Measurements from ENCODE around the gene TEDC2. TPM values are rescaled to one million over a fixed set of nuclear protein-coding genes. Genes with fewer than 3 reads are reported as not detected.
A peak's percentile ranks its signal among the peaks of the same experiment; 100 is the strongest.

The TEDC2 gene
- total and polyA plus RNA-seq, 2 experiments from 2014 or later = 27.3 to 34.4 TPM

DNA sequence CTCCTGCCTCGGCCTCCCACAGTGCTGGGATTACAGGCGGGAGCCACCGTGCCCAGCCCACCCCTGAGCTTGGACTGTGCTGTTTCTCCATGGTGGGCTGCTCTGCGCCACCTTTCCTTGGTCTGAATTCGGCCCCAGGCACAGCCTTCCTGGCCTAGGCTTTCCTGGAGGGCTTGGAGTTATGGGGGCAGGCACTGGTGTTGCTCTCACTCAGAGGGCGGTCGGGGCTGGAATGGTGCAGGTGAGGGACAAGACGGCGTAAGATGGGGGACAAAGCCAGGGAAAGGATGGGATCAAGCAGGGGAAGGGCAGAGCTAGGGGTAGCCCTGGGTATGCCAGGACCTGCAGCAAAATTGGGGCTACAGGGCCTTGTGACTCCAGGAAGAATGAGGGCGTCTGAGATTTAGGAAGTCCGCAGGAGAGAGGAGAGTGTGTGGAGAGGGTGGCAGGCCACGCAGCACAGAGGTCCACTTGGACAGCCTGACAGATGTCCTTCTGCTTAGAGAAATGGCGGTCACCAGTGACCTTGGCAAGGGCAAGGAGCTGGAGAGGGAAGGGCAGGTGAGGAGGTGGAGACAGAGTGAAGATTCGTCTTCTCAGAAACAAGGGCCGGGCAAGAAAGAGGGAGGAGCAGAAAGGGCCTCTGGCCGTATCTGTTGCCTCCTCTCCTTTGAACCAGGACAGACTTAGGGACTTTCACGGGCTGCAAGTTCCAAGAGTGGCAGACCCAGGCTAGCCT lies 52.3 kb downstream of the TEDC2 start:
- H3K36me3 ChIP-seq = no peaks in the 10 kb centered on the region
- no peak for DNase-seq (ENCODE audit: low read depth in 1 of 2, low spot score in 1 of 2)
- no peak overlapping the region for H3K4me3 ChIP-seq
- peak overlapping the region; percentile 99 for H3K27ac ChIP-seq
- TF ChIP-seq, protein P1, sequence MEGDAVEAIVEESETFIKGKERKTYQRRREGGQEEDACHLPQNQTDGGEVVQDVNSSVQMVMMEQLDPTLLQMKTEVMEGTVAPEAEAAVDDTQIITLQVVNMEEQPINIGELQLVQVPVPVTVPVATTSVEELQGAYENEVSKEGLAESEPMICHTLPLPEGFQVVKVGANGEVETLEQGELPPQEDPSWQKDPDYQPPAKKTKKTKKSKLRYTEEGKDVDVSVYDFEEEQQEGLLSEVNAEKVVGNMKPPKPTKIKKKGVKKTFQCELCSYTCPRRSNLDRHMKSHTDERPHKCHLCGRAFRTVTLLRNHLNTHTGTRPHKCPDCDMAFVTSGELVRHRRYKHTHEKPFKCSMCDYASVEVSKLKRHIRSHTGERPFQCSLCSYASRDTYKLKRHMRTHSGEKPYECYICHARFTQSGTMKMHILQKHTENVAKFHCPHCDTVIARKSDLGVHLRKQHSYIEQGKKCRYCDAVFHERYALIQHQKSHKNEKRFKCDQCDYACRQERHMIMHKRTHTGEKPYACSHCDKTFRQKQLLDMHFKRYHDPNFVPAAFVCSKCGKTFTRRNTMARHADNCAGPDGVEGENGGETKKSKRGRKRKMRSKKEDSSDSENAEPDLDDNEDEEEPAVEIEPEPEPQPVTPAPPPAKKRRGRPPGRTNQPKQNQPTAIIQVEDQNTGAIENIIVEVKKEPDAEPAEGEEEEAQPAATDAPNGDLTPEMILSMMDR (IDR thresholded peaks at IDR 0.05; ENCODE audit: low read depth, low read length) = no peak
- no peaks in the 10 kb centered on the region for H3K9me3 ChIP-seq (ENCODE audit: low read depth)
- H3K4me1 ChIP-seq (ENCODE audit: low read depth) = peaks cover 25% of the 10 kb centered on the region
- H3K27me3 ChIP-seq = no peaks in the 10 kb centered on the region

DNA sequence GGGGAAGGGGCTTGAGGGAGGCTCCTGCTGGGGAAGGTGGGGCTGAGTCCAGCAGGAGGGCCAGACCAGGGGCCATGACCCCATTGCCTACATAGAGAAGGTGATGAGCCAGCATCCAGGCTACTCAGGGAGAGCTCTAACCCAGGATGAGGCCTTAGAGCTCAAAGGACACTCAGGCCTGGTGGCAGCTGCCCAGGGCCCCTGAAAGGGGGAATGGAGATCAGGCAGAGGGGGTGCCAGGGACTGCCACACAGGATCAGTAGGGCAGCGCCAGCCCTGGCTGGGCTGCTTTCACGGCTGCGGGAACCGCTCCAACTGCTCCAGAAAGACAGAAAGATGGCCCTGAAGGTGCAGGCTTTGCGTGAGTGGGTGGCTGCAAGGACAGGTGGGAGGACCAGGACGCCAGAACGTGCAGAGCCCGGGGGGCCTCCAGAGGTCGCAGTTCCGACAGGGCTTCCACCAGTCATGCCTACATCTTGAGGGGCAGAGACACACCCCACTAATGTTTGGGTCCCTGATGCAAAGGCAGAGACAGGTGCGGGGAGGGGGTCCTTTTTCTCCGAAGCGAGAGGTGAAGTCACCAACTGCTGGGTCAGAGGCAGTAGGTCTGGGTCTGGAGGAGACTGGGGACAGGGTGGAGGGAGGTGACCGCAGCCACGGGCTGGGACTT lies 53.0 kb downstream of the TEDC2 start:
- peak overlapping the region; percentile 99 for H3K27ac ChIP-seq
- no peak for DNase-seq (ENCODE audit: low read depth in 1 of 2, low spot score in 1 of 2)
- H3K4me1 ChIP-seq (ENCODE audit: low read depth) = peaks cover 25% of the 10 kb centered on the region
- TF ChIP-seq, protein P1 (IDR thresholded peaks at IDR 0.05; ENCODE audit: low read depth, low read length) = no peak
- H3K36me3 ChIP-seq = no peaks in the 10 kb centered on the region
- H3K4me3 ChIP-seq = peak overlapping the region; percentile 86
- no peaks in the 10 kb centered on the region for H3K27me3 ChIP-seq
- no peaks in the 10 kb centered on the region for H3K9me3 ChIP-seq (ENCODE audit: low read depth)

DNA sequence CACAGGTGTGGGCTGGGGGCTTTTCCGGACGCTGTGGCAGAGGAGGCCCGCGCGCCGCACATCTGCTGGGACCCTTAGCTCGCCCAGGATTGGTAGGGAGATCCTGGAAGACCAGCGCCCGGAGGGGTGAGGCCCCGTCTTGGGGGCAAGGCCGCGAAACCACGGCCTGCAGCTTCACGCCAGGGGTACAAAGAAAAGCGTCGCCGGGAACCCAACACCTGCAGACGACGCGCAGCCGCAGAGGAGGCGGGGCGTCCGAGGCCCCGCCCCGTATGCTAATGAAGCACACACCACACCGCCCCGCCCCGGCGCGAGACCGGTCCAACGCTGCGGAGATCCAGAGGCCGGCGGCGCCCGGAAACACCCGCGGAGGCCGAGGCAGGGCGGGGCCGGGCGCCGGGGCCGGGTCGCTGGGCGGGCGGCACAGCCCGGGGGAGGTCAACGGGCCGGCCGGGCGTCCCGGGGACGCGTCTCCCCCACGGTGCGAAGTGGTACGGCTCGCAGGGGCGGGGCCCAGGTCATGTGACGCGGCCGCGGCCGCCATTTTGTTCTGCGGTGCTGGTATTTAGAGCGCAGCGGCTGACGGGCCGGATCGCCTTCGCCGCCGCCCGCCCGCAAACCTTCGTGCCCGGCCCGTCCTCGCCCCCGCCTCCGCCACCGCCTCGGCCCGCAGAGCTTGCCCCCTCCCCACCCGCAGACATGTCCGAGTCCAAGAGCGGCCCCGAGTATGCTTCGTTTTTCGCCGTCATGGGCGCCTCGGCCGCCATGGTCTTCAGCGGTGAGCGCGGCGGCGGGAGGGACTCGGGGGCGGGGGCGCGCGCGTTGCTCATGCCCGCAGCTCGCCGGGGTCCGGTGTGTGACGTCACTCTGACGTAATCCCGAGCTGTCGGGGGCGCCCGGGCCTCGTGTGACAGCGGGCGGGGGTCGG lies 53.8 kb downstream of the TEDC2 start, which contains the start of gene ATP6V0C:
ATP6V0C (plus strand) TSS at position 548 of the 928 bp plus-strand sequence; CDS start at position 700, 152 bp downstream.
- Histone ChIP-seq H3K9me3 (ENCODE audit: low read depth) (no peaks in the 10 kb centered on the region), H3K4me1 (ENCODE audit: low read depth) (peaks cover 25% of the 10 kb centered on the region), H3K27ac (peak within 1 kb of the TSS; percentile 99), H3K4me3 (peak within 1 kb of the TSS; percentile 86), H3K36me3 (no peaks in the 10 kb centered on the region), H3K27me3 (no peaks in the 10 kb centered on the region)
- TF ChIP-seq, protein P1 (IDR thresholded peaks at IDR 0.05; ENCODE audit: low read depth, low read length) = no peak
- DNase-seq (ENCODE audit: low read depth in 1 of 2, low spot score in 1 of 2) = peak; percentile 89 to 96

Other genes starting within 250 kb of the TEDC2 start
- 24.4 and 24.6 TPM in 2 replicates for gene BRICD5, start 249.2 kb upstream of the TEDC2 start, total RNA-seq
- gene BRICD5, start 249.2 kb upstream of the TEDC2 start, polyA plus RNA-seq = 16.0 and 21.8 TPM in 2 replicates
- gene PGP, start 245.3 kb upstream of the TEDC2 start, total RNA-seq = 43.2 and 61.8 TPM in 2 replicates
- 41.9 and 57.9 TPM in 2 replicates for gene PGP, start 245.3 kb upstream of the TEDC2 start, polyA plus RNA-seq
- 48.1 and 55.4 TPM in 2 replicates for gene E4F1, start 236.5 kb upstream of the TEDC2 start, total RNA-seq
- 27.7 and 28.3 TPM in 2 replicates for gene E4F1, start 236.5 kb upstream of the TEDC2 start, polyA plus RNA-seq
- 1.1 and 1.5 TPM in 2 replicates for gene DNASE1L2, start 223.7 kb upstream of the TEDC2 start, total RNA-seq
- 0.68 and 1.3 TPM in 2 replicates for gene DNASE1L2, start 223.7 kb upstream of the TEDC2 start, polyA plus RNA-seq
- 137 and 197 TPM in 2 replicates for gene ECI1, start 208.5 kb upstream of the TEDC2 start, total RNA-seq
- gene ECI1, start 208.5 kb upstream of the TEDC2 start, polyA plus RNA-seq = 343 and 407 TPM in 2 replicates
- 182 and 220 TPM in 2 replicates for gene RNPS1, start 192.0 kb upstream of the TEDC2 start, total RNA-seq
- 319 and 398 TPM in 2 replicates for gene RNPS1, start 192.0 kb upstream of the TEDC2 start, polyA plus RNA-seq
- gene ABCA3, start 119.4 kb upstream of the TEDC2 start, total RNA-seq = 14.2 and 14.5 TPM in 2 replicates
- 11.1 and 16.9 TPM in 2 replicates for gene ABCA3, start 119.4 kb upstream of the TEDC2 start, polyA plus RNA-seq
- gene CCNF, start 30.7 kb upstream of the TEDC2 start, total RNA-seq = 10.5 and 44.0 TPM in 2 replicates
- 9.2 and 48.2 TPM in 2 replicates for gene CCNF, start 30.7 kb upstream of the TEDC2 start, polyA plus RNA-seq
- gene NTN3, start 11.2 kb downstream of the TEDC2 start, total RNA-seq = 9.4 and 20.5 TPM in 2 replicates
- gene NTN3, start 11.2 kb downstream of the TEDC2 start, polyA plus RNA-seq = 1.6 and 5.6 TPM in 2 replicates
- 17.3 and 23.6 TPM in 2 replicates for gene TBC1D24, start 15.0 kb downstream of the TEDC2 start, total RNA-seq
- gene TBC1D24, start 15.0 kb downstream of the TEDC2 start, polyA plus RNA-seq = 8.2 and 10.2 TPM in 2 replicates
- 92.4 and 117 TPM in 2 replicates for gene ATP6V0C, start 53.8 kb downstream of the TEDC2 start, total RNA-seq
- gene ATP6V0C, start 53.8 kb downstream of the TEDC2 start, polyA plus RNA-seq = 184 and 281 TPM in 2 replicates
- 32.4 and 39.2 TPM in 2 replicates for gene AMDHD2, start 60.3 kb downstream of the TEDC2 start, total RNA-seq
- 25.0 and 30.2 TPM in 2 replicates for gene AMDHD2, start 60.3 kb downstream of the TEDC2 start, polyA plus RNA-seq
- gene CEMP1, start 71.3 kb downstream of the TEDC2 start, total RNA-seq = 1.3 TPM in 1 of 2 replicates, not detected in the other
- gene CEMP1, start 71.3 kb downstream of the TEDC2 start, polyA plus RNA-seq = 4.6 and 9.4 TPM in 2 replicates
- 24.9 and 28.6 TPM in 2 replicates for gene PDPK1, start 77.9 kb downstream of the TEDC2 start, total RNA-seq
- 22.4 and 23.3 TPM in 2 replicates for gene PDPK1, start 77.9 kb downstream of the TEDC2 start, polyA plus RNA-seq
- 32.9 and 67.2 TPM in 2 replicates for gene KCTD5, start 222.4 kb downstream of the TEDC2 start, total RNA-seq
- 32.6 and 35.0 TPM in 2 replicates for gene KCTD5, start 222.4 kb downstream of the TEDC2 start, polyA plus RNA-seq

All from cardiac muscle cell (in vitro differentiated cells and primary cell).